AG04450 (cell line): Measurements from ENCODE around the gene EVL. TPM values are rescaled to one million over a fixed set of nuclear protein-coding genes. Genes with fewer than 3 reads are reported as not detected.

Experiments used
- CTCF ChIA-PET: fragments of 300-600, 350-600 bp; formaldehyde crosslinking; extraction: SDS; loops from one replicate; lab custom pipeline; 2022; ENCODE audit warnings: antibody characterized with exemption, inconsistent platforms; lab: Charles Lee
- POLR2A ChIA-PET: fragments of 350-600 bp; formaldehyde crosslinking; extraction: SDS; loops from one replicate; lab custom pipeline; 2021; ENCODE audit warnings: antibody characterized with exemption, inconsistent platforms; lab: Yijun Ruan, JAX
- DNase-seq: peaks from one replicate; pipeline ENCODE4 v3.0.0-alpha.2; 2011; ENCODE audit warnings: low read depth, low spot score
- H3K27ac ChIP-seq: one replicate; pipeline ENCODE4 v1.5.1; 2012; ENCODE audit warnings: low read depth, low read length, control low read depth
- H3K27me3 ChIP-seq: one replicate; pipeline ENCODE4 v1.6.0; 2012; ENCODE audit warnings: low read length; ENCODE audit not compliant: control insufficient read depth, insufficient read depth
- H3K4me3 ChIP-seq: 2 replicates; pipeline ENCODE4 v1.5.1; 2011; ENCODE audit warnings: mild to moderate bottlenecking, low read depth, low read length, control low read depth
- H3K9me3 ChIP-seq: 2 replicates; pipeline ENCODE4 v1.5.1; 2012; ENCODE audit warnings: low read length; ENCODE audit not compliant: control insufficient read depth, insufficient read depth
- CTCF ChIP-seq: IDR thresholded peaks from 2 replicates; pipeline ENCODE4 v1.5.1; 2011; ENCODE audit warnings: low read depth, low read length, control low read depth, inconsistent platforms
- polyA plus RNA-seq: library from polyadenylated mRNA; depleted of rRNA; stranded (reverse); fragments of >200 nt; gene quantifications from 2 replicates; pipeline ENCODE4 v1.2.3, GENCODE V29; 2011

Gene EVL
- polyA plus RNA-seq, 1 experiment: 36.5 TPM

GRCh38 chr14:100019156-100019744 lies 46.0 kb upstream of the EVL start:
- H3K27ac ChIP-seq: peak overlapping the region; percentile 58
- no peak for DNase-seq
- H3K9me3 ChIP-seq: no peaks in the 10 kb centered on the region
- H3K4me3 ChIP-seq: no peak overlapping the region
- H3K27me3 ChIP-seq: no peaks in the 10 kb centered on the region
- no peak for TF ChIP-seq CTCF
- ChIA-PET CTCF (interaction anchor here (1.9 to 2.7 kb wide), 2 partner anchors 38 to 89 kb away, joined by 9 to 10 read pairs; no protein-coding TSS in a partner anchor), POLR2A (interaction anchor here (3.2 kb wide), 1 partner anchor 12 kb away, joined by 16 read pairs; no protein-coding TSS in a partner anchor)

GRCh38 chr14:100020629-100021028 lies 44.6 kb upstream of the EVL start:
- Histone ChIP-seq H3K9me3 (no peaks in the 10 kb centered on the region), H3K27ac (no peak overlapping the region), H3K27me3 (no peaks in the 10 kb centered on the region), H3K4me3 (no peak overlapping the region)
- DNase-seq: no peak
- ChIA-PET POLR2A (no interaction called here), CTCF (no interaction called here)
- no peak for TF ChIP-seq CTCF

- no peak overlapping the region for H3K4me3 ChIP-seq
Measured at GRCh38 chr14:100022772-100023451, 42.3 kb upstream of the EVL start.

GRCh38 chr14:100025111-100025510 lies 40.1 kb upstream of the EVL start:
- no peak for DNase-seq
- no peak overlapping the region for H3K27ac ChIP-seq
- ChIA-PET CTCF (interaction anchor here (1.1 to 3.7 kb wide), 3 partner anchors 9 to 42 kb away, joined by 3 to 35 read pairs (median 9); no protein-coding TSS in a partner anchor), POLR2A (no interaction called here)
- TF ChIP-seq CTCF: peak; percentile 54
- no peaks in the 10 kb centered on the region for H3K27me3 ChIP-seq
- H3K4me3 ChIP-seq: no peak overlapping the region
- H3K9me3 ChIP-seq: no peaks in the 10 kb centered on the region

More at GRCh38 chr14:100022772-100023451, 42.3 kb upstream of the EVL start:
- Histone ChIP-seq H3K9me3 (no peaks in the 10 kb centered on the region), H3K27me3 (no peaks in the 10 kb centered on the region), H3K27ac (no peak overlapping the region)
- no peak for DNase-seq
- no peak for TF ChIP-seq CTCF
- ChIA-PET POLR2A (interaction anchor here (0.7 kb wide), 1 partner anchor 31 kb away, joined by 3 read pairs; no protein-coding TSS in a partner anchor), CTCF (interaction anchor here (0.7 kb wide), 1 partner anchor 77 kb away, joined by 4 read pairs; no protein-coding TSS in a partner anchor)
